Measurements from ENCODE around the gene RASA4B.
A peak's percentile ranks its signal among the peaks of the same experiment; 100 is the strongest.
"Not testable (repeated sequence)": the region's sequence is repeated elsewhere in the genome, so short reads cannot be mapped to it uniquely, and the experiment has no call there.

Gene RASA4B

GRCh38 chr7:102514881-102515721, 2.5 kb downstream of the RASA4B start:
- DNase-seq (ENCODE audit: extremely low read depth, low read depth); H3K4me3 ChIP-seq (replicated peaks; ENCODE audit: low read depth, low read length): not testable (repeated sequence)

DNA sequence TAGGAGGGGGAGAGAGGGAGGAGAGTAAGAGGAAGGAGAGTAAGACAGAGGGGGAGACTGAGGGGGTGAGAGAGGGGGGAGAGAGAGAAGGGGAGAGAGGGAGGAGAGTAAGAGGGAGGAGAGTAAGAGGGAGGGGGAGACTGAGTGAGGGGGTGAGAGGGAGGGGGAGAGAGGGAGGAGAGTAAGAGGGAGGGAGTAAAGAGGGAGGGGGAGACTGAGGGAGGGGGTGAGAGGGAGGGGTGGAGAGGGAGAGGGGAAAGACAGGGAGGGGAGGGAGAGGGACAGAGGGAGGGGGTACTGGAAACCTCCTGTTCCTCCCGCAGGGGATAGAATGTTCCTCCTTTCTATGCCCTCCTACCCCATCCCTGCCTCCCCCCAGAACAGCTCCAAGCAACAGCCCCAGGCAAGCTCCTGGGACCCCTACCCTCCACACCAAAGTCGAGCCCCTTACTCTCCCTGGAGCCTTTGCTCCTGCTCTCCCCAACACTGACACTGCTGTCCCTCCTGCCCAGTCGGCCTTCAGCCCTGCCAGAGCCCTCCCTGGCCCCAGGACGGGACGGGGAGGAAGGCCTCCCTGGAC, 4.8 kb downstream of the RASA4B start:
- H3K4me3 ChIP-seq (replicated peaks; ENCODE audit: low read depth, low read length) = not testable (repeated sequence)
- peak; percentile 69 for DNase-seq (ENCODE audit: extremely low read depth, low read depth)

- not testable (repeated sequence) for H3K4me3 ChIP-seq (replicated peaks; ENCODE audit: low read depth, low read length); DNase-seq (ENCODE audit: extremely low read depth, low read depth)
Observed at GRCh38 chr7:102511860-102512522, 5.6 kb downstream of the RASA4B start.

DNA sequence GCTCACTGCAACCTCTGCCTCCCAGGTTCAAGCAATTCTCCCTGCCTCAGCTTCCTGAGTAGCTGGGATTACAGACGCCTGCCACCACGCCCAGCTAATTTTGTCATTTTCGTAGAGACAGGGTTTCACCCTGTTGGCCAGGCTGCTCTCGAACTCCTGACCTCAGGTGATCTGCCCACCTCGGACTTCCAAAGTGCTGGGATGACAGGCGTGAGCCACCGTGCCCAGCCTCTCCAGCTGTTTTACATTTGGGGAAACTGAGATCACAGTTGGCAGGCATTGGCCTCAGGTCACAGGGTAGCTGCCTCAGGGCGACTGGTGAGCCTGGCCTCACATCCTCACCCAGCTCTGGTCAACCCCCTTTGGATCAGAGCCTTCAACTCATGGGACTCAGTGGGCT, 7.0 kb downstream of the RASA4B start:
- DNase-seq (ENCODE audit: extremely low read depth, low read depth); H3K4me3 ChIP-seq (replicated peaks; ENCODE audit: low read depth, low read length): not testable (repeated sequence)

- not testable (repeated sequence) for DNase-seq (ENCODE audit: extremely low read depth, low read depth); H3K4me3 ChIP-seq (replicated peaks; ENCODE audit: low read depth, low read length)
Observed at GRCh38 chr7:102507410-102508088, 10.0 kb downstream of the RASA4B start.

GRCh38 chr7:102505298-102506185, 12.0 kb downstream of the RASA4B start:
- DNase-seq (ENCODE audit: extremely low read depth, low read depth); H3K4me3 ChIP-seq (replicated peaks; ENCODE audit: low read depth, low read length): not testable (repeated sequence)

GRCh38 chr7:102503141-102503540, 14.4 kb downstream of the RASA4B start:
- not testable (repeated sequence) for DNase-seq (ENCODE audit: extremely low read depth, low read depth); H3K4me3 ChIP-seq (replicated peaks; ENCODE audit: low read depth, low read length)

DNA sequence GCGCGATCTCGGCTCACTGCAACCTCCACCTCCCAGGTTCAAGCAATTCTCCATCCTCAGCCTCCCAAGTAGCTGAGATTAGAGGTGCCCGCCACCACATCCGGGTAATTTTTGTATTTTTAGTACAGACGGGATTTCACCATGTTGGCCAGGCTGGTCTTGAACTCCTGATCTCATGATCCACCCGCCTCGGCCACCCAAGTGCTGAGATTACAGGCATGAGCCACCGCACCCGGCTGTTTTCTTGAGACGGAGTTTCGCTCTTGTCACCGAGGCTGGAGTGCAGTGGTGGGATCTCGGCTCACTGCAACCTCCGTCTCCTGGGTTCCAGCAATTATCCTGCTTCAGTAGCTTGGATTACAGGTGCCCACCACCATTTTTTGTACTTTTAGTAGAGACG, 19.3 kb downstream of the RASA4B start:
- not testable (repeated sequence) for DNase-seq (ENCODE audit: extremely low read depth, low read depth)

GRCh38 chr7:102497308-102497707, 20.3 kb downstream of the RASA4B start:
- H3K4me3 ChIP-seq (replicated peaks; ENCODE audit: low read depth, low read length); DNase-seq (ENCODE audit: extremely low read depth, low read depth): not testable (repeated sequence)

More for the DNA sequence above, 19.3 kb downstream of the RASA4B start:
- H3K4me3 ChIP-seq (replicated peaks; ENCODE audit: low read depth, low read length) = not testable (repeated sequence)

GRCh38 chr7:102496861-102497260, 20.7 kb downstream of the RASA4B start:
- not testable (repeated sequence) for DNase-seq (ENCODE audit: extremely low read depth, low read depth); H3K4me3 ChIP-seq (replicated peaks; ENCODE audit: low read depth, low read length)

GRCh38 chr7:102494473-102495149, 23.0 kb downstream of the RASA4B start:
- not testable (repeated sequence) for DNase-seq (ENCODE audit: extremely low read depth, low read depth); H3K4me3 ChIP-seq (replicated peaks; ENCODE audit: low read depth, low read length)

DNA sequence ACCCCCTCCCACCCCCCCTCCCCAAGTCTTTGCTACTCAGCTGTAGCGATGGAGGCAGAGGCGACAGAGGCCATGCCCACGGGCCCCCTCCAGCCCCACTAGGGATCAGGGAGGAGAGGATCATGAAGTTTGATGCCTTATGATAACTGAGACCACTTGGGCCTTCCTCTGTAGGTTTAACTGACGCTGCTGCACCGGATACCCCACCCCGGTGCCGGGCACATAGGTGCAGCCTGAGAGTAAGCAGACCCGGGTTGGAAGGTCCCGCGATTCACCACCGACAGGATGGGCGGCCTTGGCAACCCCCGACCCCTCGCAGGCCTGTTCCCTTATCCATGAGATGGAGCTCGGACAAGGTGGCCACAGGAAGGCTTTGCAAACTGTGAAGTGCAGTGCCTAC, 23.6 kb downstream of the RASA4B start:
- DNase-seq (ENCODE audit: extremely low read depth, low read depth) = not testable (repeated sequence)

GRCh38 chr7:102493220-102493935, 24.2 kb downstream of the RASA4B start:
- DNase-seq (ENCODE audit: extremely low read depth, low read depth) = not testable (repeated sequence)

More for the DNA sequence above, 23.6 kb downstream of the RASA4B start:
- H3K4me3 ChIP-seq (replicated peaks; ENCODE audit: low read depth, low read length) = not testable (repeated sequence)

GRCh38 chr7:102490529-102491075, 27.0 kb downstream of the RASA4B start:
- not testable (repeated sequence) for DNase-seq (ENCODE audit: extremely low read depth, low read depth); H3K4me3 ChIP-seq (replicated peaks; ENCODE audit: low read depth, low read length)

More at GRCh38 chr7:102493220-102493935, 24.2 kb downstream of the RASA4B start:
- not testable (repeated sequence) for H3K4me3 ChIP-seq (replicated peaks; ENCODE audit: low read depth, low read length)

DNA sequence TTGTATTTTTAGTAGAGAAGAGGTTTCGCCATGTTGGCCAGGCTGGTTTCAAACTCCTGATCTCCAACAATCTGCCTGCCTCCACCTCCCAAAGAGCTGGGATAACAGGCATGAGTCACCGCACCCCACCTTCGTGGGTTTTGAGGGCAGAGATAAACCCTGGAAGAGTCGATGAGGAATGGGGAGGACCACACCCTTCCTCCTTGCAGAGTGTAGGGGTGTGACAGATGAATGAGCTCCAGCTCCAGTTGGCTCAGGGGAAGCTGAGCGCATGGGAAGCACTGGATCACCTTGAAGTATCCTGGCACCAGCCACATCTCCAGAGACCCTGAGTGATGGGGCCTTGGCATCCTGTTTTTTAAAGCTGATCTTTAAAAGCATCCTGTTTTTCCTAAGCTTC, 33.3 kb downstream of the RASA4B start:
- not testable (repeated sequence) for DNase-seq (ENCODE audit: extremely low read depth, low read depth); H3K4me3 ChIP-seq (replicated peaks; ENCODE audit: low read depth, low read length)

- not testable (repeated sequence) for DNase-seq (ENCODE audit: extremely low read depth, low read depth); H3K4me3 ChIP-seq (replicated peaks; ENCODE audit: low read depth, low read length)
Observed at GRCh38 chr7:102481962-102482361, 35.6 kb downstream of the RASA4B start.
